Brain pericyte (primary cell): ENCODE results near the gene HACL1.
"Not testable (repeated sequence)": the region's sequence is repeated elsewhere in the genome, so short reads cannot be mapped to it uniquely, and the experiment has no call there.

Source experiments
- DNase-seq: peaks from one replicate; pipeline ENCODE4 v3.0.0-alpha.2; 2012; ENCODE audit warnings: low read depth, low spot score

HACL1 gene

DNA sequence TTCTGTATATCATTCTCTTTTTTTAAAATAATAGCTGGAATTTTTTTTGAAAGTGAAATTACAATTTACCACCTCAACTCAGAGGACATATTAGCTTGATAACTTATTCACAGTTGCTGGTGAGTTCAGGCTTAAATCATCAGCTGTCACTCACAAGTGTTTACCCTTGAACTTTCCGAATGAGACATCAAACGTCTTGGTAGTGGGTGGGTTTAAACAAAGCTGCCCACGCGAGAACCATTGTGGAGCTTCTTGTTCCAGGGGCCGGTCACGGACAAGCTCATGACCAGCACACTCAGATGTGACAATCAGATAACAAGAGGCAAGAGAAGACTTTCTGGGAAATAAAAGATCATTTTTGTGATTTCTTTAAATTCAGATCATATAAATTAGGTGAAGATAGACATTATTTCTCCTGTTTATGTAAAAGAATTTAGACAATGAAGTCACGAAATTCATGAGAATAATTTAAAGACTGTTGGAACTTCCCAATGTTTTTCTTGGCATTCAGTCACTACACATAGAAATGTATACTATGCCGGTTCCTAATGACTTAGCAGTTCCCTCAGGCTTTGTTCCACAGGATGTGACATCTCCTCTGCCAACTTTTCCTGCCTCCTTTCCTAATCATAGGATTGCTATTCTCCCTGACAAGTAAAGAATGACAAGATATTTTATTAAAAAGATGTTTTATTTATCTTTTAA, 29.4 kb upstream of the HACL1 start:
- no peak for DNase-seq

DNA sequence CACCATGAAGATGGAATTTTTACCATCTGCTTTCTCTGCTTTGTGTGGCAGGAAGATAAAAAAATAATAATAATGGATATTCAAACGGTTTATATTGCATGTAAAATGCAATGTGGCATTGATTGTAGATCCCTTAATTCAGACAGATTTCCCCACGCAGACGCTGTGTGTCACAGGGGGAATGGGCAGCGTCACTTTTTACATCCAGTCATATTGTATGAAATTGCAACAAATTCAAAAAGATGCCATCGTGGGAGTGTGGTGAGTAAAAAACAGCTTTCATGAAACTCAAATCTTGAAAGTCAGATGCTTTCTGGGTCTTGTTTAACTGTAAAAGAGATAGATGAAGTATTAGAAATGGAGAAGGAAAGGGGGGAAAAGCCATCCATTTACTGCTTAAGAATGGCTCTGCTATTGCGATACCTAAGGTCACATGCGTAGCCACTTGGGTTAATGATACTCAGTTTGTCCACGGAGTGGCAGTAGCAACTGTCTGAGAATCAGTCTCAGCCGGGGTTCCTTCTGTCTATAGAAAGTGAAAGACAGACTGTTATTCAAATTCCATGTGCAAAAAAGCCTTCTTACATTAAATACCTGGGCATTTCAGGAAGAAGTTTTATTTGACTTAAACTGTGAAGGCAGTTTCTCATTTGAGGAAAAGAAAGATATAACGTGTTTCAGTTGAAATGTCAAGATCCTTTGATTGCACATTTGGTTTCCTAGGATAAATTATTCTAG, 28.7 kb upstream of the HACL1 start:
- peak; percentile 48 for DNase-seq

DNA sequence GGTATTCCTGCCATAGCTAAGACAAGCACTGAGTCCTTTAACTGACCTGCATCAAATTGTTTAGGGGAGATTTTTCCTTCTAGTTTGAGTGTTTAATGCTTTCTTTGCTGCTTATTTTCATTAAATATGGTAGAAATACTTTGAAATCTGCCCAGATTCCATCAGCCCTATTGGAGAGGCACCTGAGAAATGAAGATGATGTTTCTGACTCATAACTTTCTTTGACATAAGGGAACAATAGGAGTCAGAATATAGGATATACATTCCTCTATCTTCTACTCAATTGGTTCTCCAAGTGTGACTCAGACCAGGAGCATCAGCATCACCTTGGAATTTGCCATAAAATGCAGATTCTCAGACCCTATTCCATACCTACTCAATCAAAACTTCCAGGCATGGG, 27.6 kb upstream of the HACL1 start:
- DNase-seq: no peak

DNA sequence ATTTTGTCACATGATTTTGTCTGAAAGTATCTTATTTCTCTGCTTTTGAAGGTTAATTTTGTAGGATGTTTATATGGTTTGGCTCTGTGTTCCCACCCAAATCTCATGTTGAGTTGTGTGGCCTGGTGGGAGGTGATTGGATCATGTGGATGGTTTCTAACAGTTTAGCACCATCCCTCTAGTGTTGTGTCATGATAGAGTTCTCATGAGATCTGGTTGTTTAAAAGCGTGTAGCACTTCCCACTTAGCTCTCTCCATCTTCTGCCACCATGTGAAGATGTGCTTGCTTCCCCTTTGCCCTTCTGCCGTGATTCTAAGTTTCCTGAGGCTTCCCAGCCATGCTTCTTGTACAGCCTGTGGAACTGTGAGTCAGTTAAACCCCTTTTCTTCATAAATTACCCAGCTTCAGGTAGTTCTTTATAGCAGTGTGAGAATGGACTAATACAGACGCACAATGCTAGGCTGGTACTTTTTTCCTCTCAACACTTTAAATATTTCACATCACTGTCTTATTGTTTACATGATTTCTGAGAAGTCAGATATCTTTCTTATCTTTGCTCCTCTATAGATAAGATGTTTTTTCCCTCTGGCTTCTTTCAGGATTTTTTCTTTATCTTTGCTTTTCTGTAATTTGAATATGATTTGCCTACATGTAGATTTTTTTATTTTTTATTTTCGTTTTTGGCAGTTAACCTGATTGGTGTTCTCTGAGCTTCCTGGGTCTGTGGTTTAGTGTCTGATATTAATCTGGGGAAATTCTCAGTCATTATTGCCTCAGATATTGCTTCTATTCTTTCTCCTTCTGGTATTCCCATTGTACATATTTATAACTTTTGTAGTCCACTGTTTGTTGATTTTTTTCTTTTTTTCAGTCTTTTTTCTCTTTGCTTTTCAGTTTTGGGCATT, 22.4 kb upstream of the HACL1 start:
- no peak for DNase-seq

DNA sequence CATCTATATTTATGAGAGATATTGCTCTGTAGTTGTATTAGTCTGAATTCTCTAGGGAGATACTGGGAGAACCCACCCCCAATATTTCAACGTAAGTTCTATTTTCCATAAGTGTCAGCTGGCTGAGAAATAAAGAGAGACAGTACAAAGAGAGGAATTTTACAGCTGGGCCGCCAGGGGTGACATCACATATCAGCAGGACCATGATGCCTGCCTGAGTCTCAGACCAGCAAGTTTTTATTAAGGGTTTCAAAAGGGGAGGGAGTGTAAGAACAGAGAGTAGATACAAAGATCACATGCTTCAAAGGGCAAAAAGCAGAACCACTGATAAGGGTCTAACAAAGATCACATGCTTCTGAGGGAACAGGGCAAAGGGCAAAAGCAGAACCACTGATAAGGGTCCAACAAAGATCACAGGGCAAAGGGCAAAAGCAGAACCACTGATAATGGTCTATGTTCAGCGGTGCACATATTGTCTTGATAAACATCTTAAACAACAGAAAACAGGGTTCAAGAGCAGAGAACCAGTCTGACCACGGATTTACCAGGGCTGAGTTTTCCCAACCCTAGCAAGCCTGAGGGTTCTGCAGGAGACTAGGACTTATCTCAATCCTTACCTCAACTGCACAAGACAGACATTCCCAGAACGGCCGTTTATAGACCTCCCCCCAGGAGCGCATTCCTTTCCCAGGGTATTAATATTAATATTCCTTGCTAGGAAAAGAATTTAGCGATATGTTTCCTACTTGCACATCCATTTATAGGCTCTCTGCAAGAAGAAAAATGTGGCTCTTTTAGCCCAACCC, 18.5 kb upstream of the HACL1 start:
- DNase-seq: not testable (repeated sequence)

DNA sequence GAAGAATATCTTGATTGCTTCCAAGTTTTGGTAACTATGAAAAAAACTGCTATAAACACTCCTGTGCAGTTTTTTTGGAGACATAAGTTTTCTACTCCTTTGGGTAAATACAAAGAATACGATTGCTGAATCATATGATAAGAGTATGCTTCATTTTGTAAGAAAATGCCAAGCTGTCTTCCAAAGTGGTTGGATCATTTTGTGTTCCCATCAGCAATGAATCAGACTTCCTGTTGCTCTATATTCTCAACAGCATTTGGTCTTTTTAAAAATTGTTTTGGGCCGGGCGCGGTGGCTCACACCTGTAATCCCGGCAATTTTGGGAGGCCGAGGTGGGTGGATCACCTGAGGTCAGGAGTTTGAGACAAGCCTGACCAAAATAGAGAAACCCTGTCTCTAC, 14.7 kb upstream of the HACL1 start:
- no peak for DNase-seq

DNA sequence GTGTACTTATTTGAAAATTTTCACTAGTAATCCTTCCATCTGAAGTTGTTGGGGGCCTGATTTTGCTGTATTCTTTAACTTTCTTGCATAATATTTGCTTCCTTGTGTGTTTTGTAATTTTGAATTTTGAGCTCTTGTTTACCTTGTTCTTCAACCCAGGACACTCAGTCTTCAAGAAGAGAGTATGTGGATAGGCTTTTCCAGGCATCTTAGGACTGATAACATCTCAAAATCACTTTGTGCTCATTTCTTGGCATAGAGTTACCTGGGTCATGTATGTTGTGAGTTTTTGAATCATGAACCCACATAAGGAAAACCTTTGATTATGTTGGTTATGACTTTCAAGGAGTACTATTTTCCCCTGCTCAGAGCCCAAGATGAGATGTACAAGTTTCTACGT, 13.6 kb upstream of the HACL1 start:
- DNase-seq: no peak

DNA sequence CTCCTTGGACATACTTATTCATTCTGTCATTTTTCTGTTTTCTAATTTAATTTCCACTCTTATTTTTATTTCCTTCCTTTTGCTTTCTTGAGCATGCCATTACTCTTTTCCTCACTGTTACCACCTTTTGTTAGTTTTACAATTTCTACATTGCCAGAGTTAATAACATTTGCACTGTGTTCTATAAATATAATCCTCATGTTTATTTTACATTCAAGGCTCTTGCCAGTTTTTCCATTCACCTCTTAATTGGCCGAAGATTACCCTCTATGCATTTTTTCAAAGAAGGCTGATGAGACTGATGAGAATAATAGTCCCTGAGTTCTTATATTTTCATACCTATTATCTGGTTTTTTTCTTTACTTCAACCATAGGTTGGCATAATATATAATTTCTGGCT, 10.6 kb upstream of the HACL1 start:
- no peak for DNase-seq

DNA sequence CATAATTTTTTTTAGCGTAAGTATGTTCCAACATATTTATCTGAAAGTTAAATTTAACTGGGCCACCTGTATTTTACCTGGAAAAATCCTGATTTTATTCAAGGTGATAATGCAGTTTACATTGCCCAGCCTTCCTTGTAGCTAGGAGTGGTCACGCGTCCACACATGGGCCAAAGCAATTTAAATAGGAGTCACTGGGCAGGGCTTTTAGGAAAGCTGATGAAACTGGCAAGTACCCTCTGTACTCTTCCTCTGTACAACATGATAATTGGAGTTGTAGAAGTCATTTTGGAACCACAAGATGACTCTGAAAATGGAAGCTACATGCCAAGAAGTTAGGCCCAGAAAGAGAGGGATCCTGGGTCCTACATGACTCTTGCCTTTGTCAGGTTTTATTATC, 9.6 kb upstream of the HACL1 start:
- no peak for DNase-seq

DNA sequence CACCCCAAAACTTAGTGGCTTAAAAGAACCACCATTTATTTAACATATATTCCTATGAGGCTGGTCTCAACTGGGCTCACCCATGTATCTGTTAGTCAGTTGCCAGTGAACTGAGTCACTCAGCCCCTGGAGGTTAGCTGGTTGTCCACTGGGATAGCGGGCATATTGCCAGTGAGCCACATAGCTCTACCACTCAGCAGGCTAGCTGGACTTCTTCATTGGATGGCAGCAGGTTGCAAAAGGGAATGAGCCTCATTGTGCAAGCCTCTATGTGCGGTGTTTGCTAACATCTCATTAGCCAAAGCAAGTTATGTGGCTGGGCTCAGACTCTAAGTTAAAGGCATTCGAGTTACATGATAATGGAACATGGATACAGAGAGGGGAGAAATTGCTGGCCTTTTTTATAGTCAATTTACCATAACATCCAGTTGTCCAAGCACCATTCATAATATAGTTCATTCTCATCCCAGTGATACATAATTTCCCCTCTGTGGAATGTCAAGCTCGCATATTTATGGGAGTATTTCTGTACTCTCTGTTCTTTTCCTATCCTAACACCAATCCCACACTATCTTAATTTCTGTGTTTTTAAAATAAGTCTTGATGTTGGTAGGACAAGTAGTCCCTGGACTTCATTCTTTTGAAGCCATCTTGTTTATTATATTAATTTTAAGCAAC, 8.9 kb upstream of the HACL1 start:
- no peak for DNase-seq

DNA sequence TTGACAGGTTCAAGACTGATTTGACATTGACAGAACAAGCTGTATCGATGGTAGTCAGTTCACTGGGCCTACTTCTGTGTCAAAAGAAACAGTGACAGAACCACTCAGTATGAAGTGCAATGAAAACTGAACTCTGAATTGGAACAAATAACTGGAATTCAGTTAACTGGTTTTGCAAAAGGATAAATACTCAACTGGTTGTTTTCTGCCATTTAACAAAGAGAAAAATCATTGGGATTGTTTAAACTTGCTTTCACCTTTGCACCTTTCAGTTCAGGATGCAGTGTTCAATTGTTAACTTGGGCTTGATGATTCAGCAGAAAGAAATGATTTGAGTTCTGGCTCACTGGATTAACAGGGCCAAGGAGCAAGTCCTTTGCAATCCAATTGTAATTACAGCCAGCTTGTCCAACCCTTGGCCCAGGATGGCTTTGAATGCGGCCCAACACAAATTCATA, 5.1 kb upstream of the HACL1 start:
- no peak for DNase-seq

DNA sequence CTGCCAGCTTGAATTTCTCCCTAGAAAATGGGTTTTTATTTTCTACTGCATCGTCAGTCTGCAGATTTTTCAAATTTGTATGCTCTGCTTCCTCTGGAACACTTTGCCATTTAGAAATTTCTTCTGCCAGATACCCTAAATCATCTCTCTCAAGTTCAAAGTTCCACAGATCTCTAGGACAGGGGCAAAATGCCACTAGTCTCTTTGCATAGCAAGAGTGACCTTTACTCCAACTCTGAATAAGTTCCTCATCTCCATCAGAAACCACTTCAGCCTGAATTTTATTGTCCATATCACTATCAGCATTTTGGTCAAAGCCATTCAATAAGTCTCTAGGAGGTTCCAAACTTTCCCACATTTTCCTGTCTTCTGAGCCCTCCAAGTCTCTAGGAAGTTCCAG, 3.2 kb upstream of the HACL1 start:
- not testable (repeated sequence) for DNase-seq

DNA sequence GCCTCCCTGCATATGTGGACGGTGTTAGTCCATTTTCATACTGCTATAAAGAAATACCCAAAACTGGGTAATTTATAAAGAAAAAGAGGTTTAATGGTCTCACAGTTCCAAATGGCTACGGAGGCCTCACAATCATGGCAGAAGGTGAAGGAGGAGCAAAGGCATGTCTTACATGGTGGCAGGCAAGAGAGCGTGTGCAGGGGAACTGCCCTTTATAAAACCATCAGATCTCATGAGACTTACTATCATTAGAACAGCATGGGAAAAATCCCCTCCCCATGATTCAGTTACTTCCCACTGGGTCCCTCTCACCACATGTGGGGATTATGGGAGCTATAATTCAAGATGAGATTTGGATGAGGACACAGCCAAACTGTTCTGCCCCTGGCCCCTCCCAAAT, 1.4 kb upstream of the HACL1 start:
- DNase-seq: not testable (repeated sequence)

DNA sequence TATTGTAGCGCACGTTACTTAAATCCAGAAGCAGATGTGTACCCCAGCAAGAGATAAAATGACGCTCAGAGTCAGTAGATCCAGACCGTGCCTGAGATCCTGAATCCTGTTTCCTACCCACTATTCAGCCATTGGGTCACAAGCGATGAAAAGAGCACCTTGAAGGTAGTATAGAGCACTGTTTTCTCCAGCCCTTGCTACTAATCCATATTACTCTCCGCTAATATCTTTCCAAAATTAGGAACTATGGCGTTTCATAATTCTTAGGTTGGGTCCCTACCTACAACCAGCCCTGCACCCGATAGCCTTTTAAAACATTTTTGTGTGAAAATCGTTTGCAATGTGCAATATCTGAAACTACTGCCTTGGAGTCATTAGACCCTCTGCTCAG, 772 bp upstream of the HACL1 start:
- DNase-seq: no peak

DNA sequence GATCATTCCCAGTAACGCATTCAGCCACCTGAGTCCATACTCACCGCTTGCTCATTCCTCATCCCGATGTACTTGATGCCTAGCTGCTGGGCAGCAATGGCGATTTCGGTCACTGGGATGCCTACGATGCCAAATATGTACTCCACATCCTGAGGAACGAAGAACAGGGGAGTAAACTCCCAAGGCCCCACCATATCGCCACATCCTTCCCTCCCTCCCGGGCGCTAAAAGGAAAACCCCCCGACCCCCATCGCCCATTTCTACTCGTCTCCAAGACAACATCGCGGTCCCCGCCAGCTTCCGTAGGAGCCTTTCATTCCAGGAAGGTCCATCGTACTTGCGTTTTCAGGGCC, 347 bp downstream of the HACL1 start:
- DNase-seq: no peak

DNA sequence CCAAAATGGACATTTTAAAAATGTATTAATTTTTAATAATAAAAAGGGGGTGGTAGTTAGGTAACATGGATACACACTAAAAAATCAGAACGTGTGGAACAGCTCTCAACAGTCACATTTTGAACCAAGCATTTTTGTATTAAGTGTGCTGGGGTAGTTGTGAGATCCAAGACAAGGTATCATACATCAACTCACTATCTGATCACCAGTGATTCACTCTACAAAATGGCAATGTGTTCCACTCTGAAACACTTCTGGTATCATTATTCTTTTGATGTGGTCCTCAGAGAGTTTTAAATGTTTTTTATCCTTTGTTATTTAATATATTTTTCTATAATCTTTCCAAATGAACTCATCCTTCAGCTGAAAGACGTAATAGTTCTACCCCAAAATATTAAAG, 5.4 kb downstream of the HACL1 start:
- no peak for DNase-seq

DNA sequence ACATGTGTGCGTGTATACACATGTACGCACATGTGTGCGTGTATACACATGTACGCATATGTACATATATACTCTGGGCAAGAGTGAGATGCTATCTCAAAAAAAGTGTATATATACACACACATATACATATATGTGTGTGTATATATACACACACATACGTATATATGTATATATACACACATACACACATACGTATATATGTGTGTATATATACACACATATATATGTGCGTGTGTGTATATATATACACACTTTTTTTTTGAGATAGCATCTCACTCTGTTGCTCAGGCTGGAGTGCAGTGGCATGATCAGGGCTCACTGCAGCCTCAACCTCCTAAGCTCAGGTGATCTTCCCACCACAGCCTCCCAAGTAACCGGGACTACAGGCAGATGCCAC, 8.4 kb downstream of the HACL1 start:
- DNase-seq: no peak

DNA sequence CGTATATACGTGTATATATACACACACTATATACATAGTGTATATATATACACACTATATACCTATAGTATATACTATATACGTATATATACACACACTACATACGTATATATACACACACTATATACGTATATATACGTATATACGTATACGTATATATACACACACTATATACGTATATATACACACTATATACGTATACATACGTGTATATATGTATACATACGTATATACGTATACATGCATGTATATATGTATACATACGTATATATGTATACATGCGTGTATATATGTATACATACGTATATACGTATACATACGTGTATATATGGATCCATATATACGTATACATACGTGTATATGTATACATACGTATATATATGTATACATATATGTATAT, 9.4 kb downstream of the HACL1 start:
- no peak for DNase-seq

DNA sequence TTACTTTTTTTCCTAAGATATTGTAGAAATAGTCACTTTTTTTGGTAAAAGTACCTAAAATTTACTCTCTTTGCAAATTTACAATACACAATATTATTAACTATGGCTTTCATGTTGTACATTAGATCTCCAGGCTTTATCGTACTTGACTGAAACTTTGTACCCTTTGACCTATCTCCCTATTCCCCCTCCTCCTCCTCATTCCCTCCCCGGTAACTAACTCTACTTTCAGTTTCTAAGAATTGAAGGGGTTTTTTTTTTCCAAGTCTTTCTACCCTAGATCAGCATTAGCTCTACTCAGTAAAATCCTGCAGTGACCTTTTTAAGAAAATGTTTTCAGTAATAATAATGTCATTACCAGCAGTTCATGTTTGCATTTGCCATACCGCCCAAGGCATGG, 10.1 kb downstream of the HACL1 start:
- DNase-seq: peak; percentile 30

DNA sequence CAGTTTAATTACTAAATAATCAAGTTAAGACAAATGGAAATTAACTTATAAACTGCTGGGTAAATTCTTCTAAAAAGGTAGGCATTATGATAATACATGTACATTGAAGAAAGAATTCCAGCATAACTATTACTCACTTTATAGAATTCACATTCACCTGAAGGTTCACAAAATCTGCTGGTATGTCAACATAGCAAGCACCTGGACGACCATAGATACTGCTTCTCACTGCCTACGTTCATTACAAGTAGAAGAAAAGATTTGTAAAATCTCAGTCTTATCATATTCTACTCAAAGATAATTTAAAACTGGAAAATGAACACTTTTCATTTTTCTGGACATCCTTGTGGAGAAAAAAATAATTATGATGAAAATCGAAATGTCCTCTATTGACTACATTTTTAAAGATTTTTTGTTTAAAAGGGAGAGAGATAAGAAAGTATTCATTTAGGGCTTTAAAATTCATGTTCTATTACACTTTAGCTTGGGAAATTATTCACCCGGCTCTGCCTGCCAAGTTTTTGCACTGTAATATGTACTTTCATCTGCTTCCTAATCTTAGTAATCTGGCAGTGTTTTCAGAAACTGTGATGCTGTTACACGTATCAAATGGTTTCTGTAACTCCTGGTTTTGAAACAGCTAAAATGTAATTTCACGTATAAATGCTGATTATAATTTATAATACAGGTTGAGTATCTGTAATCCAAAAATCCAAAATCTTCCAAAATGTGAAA, 16.1 kb downstream of the HACL1 start:
- no peak for DNase-seq
